K562 (cell line): ENCODE data around the gene DAGLA. TPM values are rescaled to one million over a fixed set of nuclear protein-coding genes. Genes with fewer than 3 reads are reported as not detected.

Source experiments
- ASH1L ChIP-seq: fragments of 450-650 bp; IDR thresholded peaks from 2 replicates; pipeline ENCODE4 v1.6.1; 2018; ENCODE audit warnings: borderline replicate concordance, mild to moderate bottlenecking, low read depth; ENCODE audit not compliant: partially characterized antibody
- BRF1 ChIP-seq: IDR thresholded peaks from 3 replicates; pipeline ENCODE4 v1.6.1; 2011; ENCODE audit warnings: borderline replicate concordance, mild to moderate bottlenecking; ENCODE audit not compliant: insufficient read length; ENCODE audit errors: extremely low read depth
- CAMTA2 ChIP-seq: fragments of 250-450 bp; sonication (Bioruptor Pico); conservative IDR thresholded peaks from 2 replicates; pipeline ENCODE4 v1.5.1; 2022
- CREBBP ChIP-seq: IDR thresholded peaks from one replicate; pipeline ENCODE4 v1.6.1; 2012; ENCODE audit warnings: low read depth, mild to moderate bottlenecking, control low read depth, inconsistent platforms, low read length
- CREM ChIP-seq: IDR thresholded peaks from 2 replicates; pipeline ENCODE4 v1.6.1; 2014; ENCODE audit warnings: antibody characterized with exemption, low read depth
- ERF ChIP-seq: fragments of 450-650 bp; formaldehyde crosslinking; IDR thresholded peaks from 2 replicates; pipeline ENCODE4 v1.4.0; 2020; ENCODE audit warnings: mild to moderate bottlenecking, mixed read lengths
- GATAD2B ChIP-seq: fragments of 450-650 bp; IDR thresholded peaks from 2 replicates; pipeline ENCODE4 v1.6.1; 2017; ENCODE audit warnings: mild to moderate bottlenecking, borderline replicate concordance
- HDGF ChIP-seq: fragments of 450-650 bp; IDR thresholded peaks from 2 replicates; pipeline ENCODE4 v1.6.1; 2016
- HNRNPL ChIP-seq: fragments of 200-400 bp; formaldehyde crosslinking; IDR thresholded peaks from 2 replicates; pipeline ENCODE4 v1.6.1; 2017; ENCODE audit warnings: low read depth, mild to moderate bottlenecking, low read length
- NRF1 ChIP-seq, 2 experiments: fragments of 450-650 bp; IDR thresholded peaks in 1 of 2; conservative IDR thresholded peaks in 1 of 2; 2 replicates each; pipeline ENCODE4 v1.6.1; 2014; ENCODE audit warnings: mild to moderate bottlenecking in 2 of 2
- RBM34 ChIP-seq: fragments of 200-400 bp; formaldehyde crosslinking; IDR thresholded peaks from 2 replicates; pipeline ENCODE4 v1.6.1; 2018; ENCODE audit warnings: low read length, borderline replicate concordance; ENCODE audit not compliant: insufficient read depth
- SMAD4 ChIP-seq: fragments of 250-450 bp; sonication (Bioruptor Pico); conservative IDR thresholded peaks from 2 replicates; pipeline ENCODE4 v1.8.0; 2021; ENCODE audit warnings: inconsistent platforms, mild to moderate bottlenecking, moderate library complexity
- ZBTB17 ChIP-seq: fragments of 450-650 bp; formaldehyde crosslinking; IDR thresholded peaks from 2 replicates; pipeline ENCODE4 v1.4.0; 2020; ENCODE audit warnings: mild to moderate bottlenecking
- ZNF23 ChIP-seq: fragments of 250-450 bp; sonication (Bioruptor Pico); IDR thresholded peaks from 2 replicates; pipeline ENCODE4 v1.4.0; 2020; ENCODE audit warnings: mild to moderate bottlenecking
- ZNF239 ChIP-seq: fragments of 250-450 bp; sonication (Bioruptor Pico); IDR thresholded peaks from 2 replicates; pipeline ENCODE4 v1.4.0; 2020; ENCODE audit warnings: mild to moderate bottlenecking
- ZNF75A ChIP-seq: fragments of 450-650 bp; formaldehyde crosslinking; IDR thresholded peaks from 2 replicates; pipeline ENCODE4 v1.4.0; 2020; ENCODE audit warnings: mild to moderate bottlenecking
- polyA plus RNA-seq, 8 experiments: library from polyadenylated mRNA; depleted of rRNA in 4 of 8; stranded (reverse) in 5 of 8; unstranded in 3 of 8; fragments of >200 nt; fragmentation: Nextera tagmentation in 2 of 8; fragmentation: Illumina TruSeq in 1 of 8; extraction: Ambion mirVana in 2 of 8; extraction: Trizol in 1 of 8; gene quantifications; 2 replicates each; pipeline versions ENCODE4 v1.2.1 to v1.2.3, GENCODE V29; 2011 to 2014; ENCODE audit warnings: inconsistent platforms in 1 of 8, missing spikeins in 1 of 8
- total RNA-seq, 7 experiments: library from RNA; depleted of rRNA in 6 of 7; stranded (reverse); fragments of >200 nt in 6 of 7; fragmentation: Illumina TruSeq in 2 of 7; extraction: Trizol in 2 of 7; gene quantifications; 2 replicates each; pipeline versions ENCODE4 v1.2.1 to v1.2.3, GENCODE V29; 2011 to 2021; ENCODE audit warnings: low replicate concordance in 1 of 7
- TF ChIP-seq, protein P1 (sequence below): IDR thresholded peaks from 2 replicates; pipeline ENCODE4 v1.6.1; 2011; ENCODE audit not compliant: insufficient read length; ENCODE audit errors: extremely low read depth
- TF ChIP-seq, protein P2 (sequence below), 2 experiments: fragments of 200-800 bp in 1 of 2; sonication (Bioruptor generic) in 1 of 2; sonication (generic) in 1 of 2; formaldehyde crosslinking in 1 of 2; IDR thresholded peaks in 1 of 2; conservative IDR thresholded peaks in 1 of 2; 2 replicates each; pipeline versions ENCODE4 v1.5.0 to v1.6.1; 2016 to 2020; ENCODE audit warnings: missing compliant biosample characterization in 1 of 2, missing genetic modification characterization in 1 of 2, missing genetic modification reagents in 1 of 2
- TF ChIP-seq, protein P3 (sequence below): fragments of 250-450 bp; sonication (Bioruptor Pico); IDR thresholded peaks from 2 replicates; pipeline ENCODE4 v1.4.0; 2020; ENCODE audit warnings: mild to moderate bottlenecking
- TF ChIP-seq, protein P4 (sequence below), 2 experiments: fragments of 450-650 bp; IDR thresholded peaks; 2 replicates each; pipeline ENCODE4 v1.6.1; 2016
- TF ChIP-seq, protein P5 (sequence below): fragments of 250-450 bp; sonication (Bioruptor Pico); IDR thresholded peaks from 2 replicates; pipeline ENCODE4 v1.4.0; 2020; ENCODE audit warnings: mild to moderate bottlenecking, moderate library complexity

The DAGLA gene
- total and polyA plus RNA-seq, 9 of the 15 experiments (the other 6 are each of a cell fraction or from before 2014, with no cell fraction given) = 0.03 to 0.16 (median 0.04) TPM; not detected in 4

DNA sequence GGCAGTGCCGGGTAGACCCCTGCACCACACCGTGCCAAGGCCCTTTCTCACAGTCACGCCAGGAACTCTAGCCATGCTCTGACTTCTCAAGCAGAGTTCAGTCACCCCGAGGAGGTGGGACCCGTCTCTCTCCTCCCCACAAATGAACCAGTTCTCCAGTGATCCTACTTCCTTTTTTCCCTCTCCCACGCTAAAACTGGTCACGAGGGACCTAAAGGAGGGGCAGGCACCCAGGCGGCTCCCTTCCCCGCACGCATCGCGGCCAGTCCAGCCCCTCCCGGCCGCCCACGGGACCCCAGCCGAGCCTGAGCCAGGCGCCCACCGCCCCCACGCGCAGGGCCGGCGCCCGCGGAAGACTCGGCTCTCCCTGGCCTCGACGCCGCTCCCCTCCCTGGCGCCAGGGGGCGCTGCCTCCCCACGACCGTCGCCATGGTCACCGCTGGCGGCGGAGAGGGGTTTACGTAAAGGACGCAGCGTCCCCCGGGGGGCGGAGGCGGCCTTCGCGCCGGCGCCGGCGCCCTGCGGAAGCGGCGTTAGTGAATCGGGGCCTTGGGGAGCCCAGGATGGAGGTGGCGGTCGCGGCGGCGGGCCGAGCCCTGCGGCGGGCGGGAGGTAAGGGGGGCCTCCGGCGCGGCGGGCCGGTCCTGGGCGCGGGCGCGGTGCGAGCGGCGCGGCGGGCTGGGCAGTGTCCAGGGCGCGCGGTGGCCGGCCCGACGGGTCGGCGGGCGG lies at the start of gene DAGLA (continued):
- TF ChIP-seq, protein P1, sequence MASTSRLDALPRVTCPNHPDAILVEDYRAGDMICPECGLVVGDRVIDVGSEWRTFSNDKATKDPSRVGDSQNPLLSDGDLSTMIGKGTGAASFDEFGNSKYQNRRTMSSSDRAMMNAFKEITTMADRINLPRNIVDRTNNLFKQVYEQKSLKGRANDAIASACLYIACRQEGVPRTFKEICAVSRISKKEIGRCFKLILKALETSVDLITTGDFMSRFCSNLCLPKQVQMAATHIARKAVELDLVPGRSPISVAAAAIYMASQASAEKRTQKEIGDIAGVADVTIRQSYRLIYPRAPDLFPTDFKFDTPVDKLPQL = peak; percentile 84
- no peak for TF ChIP-seq ERF (CRISPR knock-in tag)
- TF ChIP-seq ASH1L = no peak
- TF ChIP-seq HDGF = no peak
- TF ChIP-seq, protein P2, sequence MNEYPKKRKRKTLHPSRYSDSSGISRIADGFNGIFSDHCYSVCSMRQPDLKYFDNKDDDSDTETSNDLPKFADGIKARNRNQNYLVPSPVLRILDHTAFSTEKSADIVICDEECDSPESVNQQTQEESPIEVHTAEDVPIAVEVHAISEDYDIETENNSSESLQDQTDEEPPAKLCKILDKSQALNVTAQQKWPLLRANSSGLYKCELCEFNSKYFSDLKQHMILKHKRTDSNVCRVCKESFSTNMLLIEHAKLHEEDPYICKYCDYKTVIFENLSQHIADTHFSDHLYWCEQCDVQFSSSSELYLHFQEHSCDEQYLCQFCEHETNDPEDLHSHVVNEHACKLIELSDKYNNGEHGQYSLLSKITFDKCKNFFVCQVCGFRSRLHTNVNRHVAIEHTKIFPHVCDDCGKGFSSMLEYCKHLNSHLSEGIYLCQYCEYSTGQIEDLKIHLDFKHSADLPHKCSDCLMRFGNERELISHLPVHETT (CRISPR knock-in tag; conservative IDR thresholded peaks at IDR 0.05 in 1 of 2, IDR thresholded peaks at IDR 0.05 in 1 of 2) = no peak
- TF ChIP-seq, protein P3, sequence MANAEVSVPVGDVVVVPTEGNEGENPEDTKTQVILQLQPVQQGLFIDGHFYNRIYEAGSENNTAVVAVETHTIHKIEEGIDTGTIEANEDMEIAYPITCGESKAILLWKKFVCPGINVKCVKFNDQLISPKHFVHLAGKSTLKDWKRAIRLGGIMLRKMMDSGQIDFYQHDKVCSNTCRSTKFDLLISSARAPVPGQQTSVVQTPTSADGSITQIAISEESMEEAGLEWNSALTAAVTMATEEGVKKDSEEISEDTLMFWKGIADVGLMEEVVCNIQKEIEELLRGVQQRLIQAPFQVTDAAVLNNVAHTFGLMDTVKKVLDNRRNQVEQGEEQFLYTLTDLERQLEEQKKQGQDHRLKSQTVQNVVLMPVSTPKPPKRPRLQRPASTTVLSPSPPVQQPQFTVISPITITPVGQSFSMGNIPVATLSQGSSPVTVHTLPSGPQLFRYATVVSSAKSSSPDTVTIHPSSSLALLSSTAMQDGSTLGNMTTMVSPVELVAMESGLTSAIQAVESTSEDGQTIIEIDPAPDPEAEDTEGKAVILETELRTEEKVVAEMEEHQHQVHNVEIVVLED (CRISPR knock-in tag) = peak; percentile 48
- no peak for TF ChIP-seq BRF1
- no peak for TF ChIP-seq ZNF75A (CRISPR knock-in tag)
- TF ChIP-seq HNRNPL = peak; percentile 89
- peak in 1 of 2 experiments; percentile 33; a peak in 2 of 4 replicates for TF ChIP-seq NRF1 (conservative IDR thresholded peaks at IDR 0.05 in 1 of 2, IDR thresholded peaks at IDR 0.05 in 1 of 2)
- TF ChIP-seq ZNF23 (CRISPR knock-in tag) = no peak
- peak; percentile 46 for TF ChIP-seq SMAD4 (CRISPR knock-in tag)
- TF ChIP-seq ZBTB17 = no peak
- TF ChIP-seq CREM = peak; percentile 68
- no peak for TF ChIP-seq RBM34
- TF ChIP-seq, protein P4, sequence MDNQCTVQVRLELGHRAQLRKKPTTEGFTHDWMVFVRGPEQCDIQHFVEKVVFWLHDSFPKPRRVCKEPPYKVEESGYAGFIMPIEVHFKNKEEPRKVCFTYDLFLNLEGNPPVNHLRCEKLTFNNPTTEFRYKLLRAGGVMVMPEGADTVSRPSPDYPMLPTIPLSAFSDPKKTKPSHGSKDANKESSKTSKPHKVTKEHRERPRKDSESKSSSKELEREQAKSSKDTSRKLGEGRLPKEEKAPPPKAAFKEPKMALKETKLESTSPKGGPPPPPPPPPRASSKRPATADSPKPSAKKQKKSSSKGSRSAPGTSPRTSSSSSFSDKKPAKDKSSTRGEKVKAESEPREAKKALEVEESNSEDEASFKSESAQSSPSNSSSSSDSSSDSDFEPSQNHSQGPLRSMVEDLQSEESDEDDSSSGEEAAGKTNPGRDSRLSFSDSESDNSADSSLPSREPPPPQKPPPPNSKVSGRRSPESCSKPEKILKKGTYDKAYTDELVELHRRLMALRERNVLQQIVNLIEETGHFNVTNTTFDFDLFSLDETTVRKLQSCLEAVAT (IDR thresholded peaks at IDR 0.05) = no peak
- TF ChIP-seq, protein P5, sequence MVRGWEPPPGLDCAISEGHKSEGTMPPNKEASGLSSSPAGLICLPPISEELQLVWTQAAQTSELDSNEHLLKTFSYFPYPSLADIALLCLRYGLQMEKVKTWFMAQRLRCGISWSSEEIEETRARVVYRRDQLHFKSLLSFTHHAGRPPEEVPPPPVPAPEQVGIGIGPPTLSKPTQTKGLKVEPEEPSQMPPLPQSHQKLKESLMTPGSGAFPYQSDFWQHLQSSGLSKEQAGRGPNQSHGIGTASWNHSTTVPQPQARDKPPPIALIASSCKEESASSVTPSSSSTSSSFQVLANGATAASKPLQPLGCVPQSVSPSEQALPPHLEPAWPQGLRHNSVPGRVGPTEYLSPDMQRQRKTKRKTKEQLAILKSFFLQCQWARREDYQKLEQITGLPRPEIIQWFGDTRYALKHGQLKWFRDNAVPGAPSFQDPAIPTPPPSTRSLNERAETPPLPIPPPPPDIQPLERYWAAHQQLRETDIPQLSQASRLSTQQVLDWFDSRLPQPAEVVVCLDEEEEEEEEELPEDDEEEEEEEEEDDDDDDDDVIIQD (CRISPR knock-in tag) = no peak
- no peak for TF ChIP-seq CREBBP
- TF ChIP-seq GATAD2B = peak; percentile 83
- no peak for TF ChIP-seq ZNF239 (CRISPR knock-in tag)
- no peak for TF ChIP-seq CAMTA2 (CRISPR knock-in tag)
